DMS53 treated with DMSO at 0.1 percent for 48 hours (cell line): ENCODE results near the gene STUM.

Experiments
- DNase-seq: peaks from one replicate; lab custom pipeline; 2025; ENCODE audit not compliant: unreplicated experiment; lab: John Stamatoyannopoulos, UW

STUM gene

DNA sequence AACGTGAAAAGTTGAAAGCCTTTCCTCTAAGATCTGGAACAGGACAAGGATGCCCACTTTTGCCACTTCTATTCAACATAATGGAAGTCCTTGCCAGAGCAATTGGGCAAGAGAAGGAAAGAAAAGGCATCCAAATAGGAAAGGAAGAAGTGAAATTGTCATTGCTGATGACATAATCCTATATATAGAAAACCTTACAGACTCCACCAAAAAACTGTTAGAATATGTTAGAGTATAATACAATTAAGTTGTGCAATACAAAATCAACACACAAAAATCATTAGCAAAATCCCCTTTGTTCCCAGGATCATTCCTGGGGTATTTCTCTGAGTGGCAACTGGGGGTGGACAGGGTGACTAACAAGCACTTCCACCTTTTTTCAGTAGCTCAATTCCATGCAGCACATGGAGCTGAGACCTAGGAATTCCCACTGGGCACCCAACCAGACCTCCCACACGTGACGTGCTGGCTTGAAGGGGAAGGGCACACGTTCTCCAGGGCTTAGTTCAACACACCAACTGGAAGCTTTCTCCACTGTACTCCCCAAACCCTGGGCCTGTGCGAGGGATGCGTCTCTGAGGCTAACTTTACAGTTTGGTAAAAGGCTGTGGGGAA lies 9.6 kb downstream of the STUM start:
- DNase-seq = no peak

DNA sequence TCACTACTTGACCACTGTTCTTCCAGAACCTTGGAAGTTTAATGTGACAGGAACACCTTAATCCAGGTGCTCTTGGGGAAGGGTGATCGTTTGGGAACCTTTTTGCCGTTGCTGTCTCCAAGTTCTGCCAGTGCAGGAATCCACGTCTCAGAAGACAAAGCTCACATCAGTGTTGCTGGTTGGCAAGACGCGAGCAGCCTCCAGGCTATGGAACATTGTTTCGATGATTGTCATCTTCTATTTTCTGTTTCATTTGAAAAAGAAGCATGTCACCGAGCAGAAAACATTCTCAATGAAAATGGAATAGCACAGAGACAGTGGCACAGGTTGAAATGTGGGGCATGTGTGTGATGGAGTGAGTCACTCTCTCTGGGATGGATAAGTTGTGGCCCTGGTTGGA lies 11.7 kb downstream of the STUM start:
- no peak for DNase-seq

DNA sequence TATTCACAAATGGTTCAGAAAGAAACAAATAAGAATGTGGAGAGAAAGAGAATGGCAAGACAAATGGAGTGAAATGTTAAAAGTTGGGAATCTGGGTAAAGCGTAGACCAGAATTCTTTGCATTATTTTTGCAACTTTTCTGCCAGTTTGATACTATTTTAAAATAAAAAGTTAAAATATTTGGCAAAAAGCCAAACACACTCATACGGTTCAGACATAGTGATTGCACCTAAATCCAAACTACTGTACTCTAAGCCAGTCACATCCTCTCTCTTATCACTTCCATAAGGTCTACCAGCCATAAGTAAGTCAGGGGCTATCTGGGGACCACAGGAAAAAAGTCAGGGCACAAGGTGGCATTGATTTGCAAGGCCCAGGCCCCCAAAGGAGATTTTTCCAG lies 14.4 kb downstream of the STUM start:
- DNase-seq = no peak

DNA sequence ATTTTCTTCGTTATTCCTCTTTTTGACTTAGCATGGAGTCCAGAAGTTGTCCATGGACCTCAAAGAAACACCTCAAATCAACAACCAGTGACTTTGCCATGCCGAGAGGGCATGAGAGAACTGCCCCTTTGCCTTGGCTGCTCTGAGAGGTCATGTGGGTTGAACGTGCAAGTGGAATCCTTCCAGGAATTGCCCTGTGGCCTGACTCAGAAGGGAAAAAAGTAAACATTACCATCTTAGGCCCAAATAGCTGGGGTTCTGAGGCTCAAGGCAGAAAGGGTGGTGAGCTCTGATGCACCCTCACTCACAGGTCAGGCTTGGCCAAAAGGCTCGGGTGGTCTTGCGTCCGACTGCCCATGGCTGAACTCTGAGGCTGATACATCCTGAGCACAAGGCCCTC lies 15.1 kb downstream of the STUM start:
- no peak for DNase-seq

DNA sequence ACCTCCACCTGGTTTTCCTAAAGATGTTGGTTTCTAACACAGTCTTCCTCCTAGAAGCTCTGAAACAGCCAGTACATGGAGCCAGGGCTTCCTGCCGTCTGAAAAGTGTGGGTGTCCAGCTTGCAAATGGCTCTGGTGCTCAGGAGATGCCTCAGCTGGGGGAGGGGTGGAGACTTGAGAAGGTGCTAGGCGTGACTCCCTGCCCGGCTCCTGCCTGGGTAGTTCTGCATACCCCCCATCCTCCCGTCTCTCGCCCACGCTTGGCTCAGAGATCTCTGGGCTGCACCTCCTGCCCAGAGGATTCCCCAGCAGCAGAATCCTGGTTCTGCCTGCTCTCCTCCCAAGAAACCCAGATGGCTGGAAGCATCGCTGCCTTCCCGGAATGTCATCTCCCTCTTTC lies 16.9 kb downstream of the STUM start:
- no peak for DNase-seq

DNA sequence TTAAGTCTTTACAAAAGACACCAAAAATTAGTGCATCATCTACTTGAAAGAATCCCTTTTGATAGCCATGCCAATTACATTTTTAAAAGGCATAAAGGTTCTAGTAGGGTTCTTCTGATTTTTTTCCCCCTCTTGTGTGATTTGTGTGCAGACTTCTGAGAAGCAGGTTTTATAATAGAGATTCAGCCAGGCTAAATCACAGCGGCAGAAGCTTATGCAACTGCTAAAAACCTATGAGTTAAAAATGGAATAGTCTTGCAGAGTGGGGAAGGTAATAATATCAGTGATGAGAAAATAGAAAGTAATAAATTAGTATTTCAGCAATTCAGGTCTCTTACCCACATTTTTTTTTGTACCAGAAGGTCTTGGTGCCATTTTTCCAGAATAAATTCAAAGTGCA lies 17.7 kb downstream of the STUM start:
- DNase-seq = no peak

DNA sequence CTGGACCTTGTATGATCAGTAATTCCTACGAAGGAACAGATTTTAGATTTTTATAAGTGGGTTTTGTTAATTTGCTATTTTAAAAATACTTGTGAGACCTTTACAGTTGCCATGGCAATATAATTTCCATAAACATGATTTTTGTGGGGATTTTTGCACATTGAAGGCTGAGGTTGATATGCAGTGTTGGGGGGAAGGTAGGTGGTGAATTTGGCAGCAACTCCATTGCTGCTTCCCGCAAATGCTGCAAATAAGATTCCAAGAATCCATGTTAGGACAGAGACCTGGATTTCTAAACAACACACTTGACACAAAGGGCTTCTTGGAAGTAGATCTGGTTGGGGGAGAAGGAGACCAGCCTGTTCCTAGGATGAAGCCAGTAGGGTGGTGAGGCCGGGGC lies 18.2 kb downstream of the STUM start:
- DNase-seq = no peak

DNA sequence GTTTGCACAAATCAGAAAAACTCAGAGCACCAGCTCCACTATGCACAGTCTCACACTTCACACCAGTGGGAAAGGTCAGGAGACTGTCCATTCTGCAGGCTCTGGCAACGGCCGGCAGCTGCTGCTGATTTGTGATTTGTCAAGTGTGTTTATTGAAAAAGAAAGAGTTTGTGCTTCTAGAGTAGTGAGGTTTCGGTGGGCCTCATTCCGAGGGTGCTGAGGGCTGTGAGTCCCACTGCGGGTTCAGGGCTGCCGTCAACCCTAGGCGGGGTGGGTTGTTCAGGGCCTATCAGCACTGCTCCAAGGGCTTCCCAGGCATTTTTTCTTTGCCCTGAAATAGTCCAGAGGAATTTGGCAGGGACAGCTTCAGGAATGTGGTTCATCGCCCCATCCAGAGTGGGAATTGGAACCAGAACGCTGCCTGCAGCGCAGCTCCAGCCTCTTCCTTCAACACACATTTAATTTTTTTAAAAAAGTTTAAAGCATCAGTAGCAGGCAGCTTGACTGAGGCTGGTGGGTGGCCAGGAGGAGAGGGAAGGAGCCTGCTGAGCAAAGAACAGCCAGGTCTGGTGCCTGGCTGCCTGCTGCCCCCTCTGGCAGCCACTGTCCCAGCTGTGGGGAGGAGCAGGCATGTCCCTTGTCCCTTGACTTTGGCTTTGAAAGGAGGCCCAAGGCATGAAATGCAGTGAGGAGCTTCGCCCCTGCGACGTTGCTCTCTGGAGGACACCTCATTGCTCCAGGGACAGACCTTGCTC lies 19.7 kb downstream of the STUM start:
- DNase-seq = no peak

DNA sequence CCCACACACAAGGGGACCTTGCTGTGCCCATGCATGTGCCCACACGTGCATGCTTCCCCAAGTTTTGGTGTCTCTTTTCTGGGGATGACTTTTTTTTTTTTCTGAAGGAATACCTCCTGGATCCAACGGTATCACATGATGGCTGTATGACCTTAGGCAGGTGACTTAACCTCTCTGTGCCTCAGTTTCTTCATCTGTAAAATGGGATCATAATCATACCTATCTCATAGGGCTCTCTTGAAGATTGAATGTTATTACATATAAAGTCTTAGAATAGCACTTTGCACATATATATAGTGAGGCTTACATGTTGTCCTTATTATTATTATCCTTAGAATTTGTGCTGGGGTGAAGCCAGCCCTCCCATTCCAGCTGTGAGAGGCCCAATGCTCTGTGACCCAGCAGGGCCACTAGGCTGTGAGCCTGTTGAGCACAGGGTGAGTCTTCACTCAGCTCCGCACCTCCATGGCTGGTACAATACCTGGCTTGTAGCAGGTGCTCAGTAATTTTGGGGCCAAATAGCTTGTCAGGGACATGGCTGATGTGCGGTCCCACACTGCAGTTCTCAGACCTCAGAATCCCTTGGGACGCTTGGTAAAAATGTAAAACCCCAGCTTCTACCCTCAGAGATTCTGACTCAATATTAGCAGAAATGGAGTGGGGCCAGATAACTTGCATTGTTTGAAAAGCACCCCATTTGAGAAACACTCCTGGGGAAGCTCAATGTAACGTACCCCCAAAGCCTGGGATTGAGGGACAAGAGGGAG lies 20.6 kb downstream of the STUM start:
- no peak for DNase-seq

DNA sequence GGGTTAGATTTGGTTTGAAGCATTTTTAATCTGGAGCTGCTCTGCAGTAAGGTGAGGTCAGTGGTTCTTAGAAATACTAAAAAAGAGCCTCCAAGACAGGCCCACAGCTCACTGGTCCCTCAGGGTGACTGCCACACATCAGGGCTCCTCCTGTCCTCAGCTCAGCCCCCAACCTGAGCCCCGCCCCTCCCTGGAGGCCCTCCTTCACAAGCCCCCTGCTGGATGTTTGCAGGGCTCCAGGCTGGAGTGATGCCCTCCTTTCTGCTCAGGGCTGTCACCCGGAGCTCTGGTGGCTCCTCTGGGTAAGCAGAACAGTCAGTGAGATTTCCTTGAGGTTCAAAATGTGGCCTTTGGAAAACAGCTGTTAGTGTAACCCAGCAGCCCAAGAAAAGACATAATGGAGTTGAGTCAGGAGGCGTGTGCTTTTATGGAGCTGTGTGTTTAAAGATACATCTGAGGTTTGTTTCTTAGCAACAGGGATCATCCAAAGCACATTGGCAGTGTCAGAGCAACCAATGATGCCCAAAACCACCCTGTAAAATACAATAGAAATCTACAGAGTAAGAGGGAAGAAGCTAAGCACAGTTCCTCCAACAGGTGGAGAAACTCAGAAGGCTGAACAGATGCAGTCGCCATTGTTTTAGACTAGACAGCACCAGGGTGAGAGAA lies 21.4 kb downstream of the STUM start:
- no peak for DNase-seq

DNA sequence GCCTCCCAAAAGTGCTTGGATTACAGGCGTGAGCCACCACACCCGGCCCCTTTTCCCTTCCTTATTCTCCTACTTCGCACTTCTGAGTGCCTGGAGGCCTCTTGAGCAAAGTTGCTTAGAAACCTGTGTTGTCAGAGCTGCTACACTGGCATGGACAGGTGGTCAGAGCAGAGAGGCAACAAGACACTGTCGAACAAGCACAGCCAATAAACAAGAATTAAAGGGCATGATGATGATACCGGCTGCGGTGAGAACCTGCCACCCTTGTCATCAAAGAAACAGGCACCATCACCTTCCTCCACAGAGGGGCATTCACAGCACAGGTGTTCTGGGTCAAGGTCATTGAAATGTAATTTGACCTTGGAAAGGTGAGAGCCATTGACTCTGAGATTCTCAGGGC lies 23.3 kb downstream of the STUM start:
- no peak for DNase-seq

DNA sequence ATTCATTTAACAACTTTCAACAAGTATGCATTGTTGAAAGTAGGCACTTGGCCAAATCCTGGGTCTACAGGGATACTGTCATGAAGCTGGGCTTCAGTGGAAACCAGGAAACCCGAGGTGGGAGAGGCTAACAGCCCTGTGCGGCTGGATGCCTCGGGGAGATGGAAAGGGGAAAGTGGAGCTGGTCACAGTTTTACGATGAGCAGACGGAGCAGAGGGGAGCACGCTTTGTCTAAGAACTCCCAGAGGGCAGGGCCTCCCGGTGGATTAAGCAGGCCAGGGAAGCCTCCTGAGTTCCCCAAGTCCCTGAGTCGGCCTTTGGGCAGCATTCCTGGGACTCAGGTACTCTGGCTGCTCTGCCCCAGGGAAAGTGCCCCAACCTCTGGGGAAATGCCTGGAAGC lies 23.8 kb downstream of the STUM start:
- no peak for DNase-seq

DNA sequence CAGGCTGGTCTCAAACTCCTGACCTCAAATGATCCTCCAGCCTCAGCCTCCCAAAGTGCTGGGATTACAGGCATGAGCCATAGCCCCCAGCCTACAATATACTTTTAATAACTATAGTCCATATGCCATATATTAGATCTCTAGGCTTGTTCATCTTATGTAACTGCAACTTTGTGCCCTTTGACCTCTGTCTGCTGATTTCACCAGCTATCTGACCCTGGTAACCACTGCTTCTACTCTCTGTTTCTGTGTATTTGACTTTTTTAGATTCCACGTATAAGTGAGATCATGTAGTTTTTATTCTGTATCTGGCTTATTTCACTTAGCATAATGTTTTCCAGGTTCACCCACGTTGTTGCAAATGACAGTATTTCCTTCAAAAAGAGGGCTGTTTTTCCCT lies 25.5 kb downstream of the STUM start:
- no peak for DNase-seq

DNA sequence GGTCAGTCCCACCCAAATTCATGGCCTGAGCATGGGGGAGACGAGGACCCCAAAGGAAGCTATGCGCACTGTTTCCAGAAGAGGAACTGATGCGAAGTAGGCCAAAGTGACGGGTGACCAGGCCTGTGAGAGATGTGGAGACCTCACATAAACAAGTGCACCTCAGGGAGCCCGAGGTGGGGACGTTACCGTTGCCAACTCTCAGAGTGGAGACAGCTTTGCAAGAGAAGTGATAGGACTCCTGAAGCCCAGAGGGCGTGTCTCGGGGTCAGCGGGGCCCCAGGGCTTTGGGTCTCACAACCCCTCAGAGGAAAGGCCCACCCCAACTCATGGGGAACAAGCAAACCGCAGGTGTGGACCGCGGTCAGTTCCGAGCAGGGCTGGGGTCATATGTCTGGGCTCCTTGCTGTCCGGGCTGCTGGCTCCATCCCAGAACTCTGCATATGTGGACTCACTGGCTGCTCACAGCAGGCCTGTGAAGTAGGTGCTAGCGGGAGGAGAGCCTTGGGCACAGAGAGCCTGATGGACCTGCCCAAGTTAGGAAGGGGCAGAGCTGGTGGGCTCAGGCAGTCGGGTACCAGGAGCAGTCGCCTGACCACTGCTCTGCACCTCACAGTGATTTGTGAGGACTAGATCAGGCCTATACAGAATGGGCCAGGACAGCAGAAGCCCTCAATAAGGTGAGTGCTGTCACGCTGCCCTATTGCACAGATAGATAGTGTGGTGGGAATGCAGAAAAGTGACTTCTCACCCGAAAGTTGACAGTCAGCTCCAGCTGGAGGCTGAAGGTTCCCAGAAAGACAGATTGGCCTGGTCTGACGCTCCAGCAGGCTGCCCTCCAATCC lies 26.2 kb downstream of the STUM start:
- DNase-seq = no peak

DNA sequence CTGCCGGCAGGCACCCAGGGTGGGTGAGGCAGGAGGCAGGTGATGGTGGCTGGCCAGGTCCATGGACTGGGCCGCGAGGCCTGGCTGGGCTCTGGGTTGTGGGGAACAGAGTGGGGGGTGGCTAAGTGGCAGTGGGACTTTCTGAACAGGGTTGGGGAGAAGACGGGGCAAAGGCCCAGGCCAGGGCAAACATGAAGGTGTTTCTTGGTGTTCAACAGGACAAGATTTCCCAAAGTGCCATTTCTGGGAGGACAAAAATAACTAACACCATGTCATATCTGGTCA lies 26.8 kb downstream of the STUM start:
- DNase-seq = no peak

DNA sequence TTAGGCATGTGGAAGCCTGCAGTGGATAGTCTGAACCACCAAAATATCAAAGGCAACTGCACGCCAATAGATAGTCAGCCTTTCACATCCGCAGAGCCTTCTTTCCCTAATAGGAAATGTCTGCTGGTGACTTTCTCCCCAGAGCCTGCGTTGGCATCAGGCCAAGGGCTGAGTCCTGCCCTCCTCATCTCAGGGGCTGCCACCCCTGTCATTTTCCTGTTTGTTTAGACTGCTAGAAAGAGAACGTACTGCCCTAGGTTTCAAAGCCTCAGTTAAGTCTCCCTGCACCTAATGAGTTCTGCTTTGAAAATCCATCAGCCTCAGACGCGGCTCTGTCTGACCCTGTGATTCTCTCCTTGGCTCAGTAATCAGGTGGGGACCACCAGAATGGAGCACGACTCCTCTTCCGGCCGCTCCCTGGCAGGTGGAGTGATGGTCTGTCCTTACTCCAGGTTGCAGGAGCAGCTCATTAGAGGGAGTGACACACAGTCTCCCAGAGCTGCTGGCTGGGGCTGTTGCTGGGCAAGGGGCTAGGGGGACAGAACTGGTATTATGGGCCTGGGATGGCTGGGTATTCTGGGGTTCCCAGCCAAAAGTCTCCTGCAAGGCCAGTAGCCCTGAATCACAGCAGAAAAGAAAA lies 27.3 kb downstream of the STUM start:
- DNase-seq = no peak

DNA sequence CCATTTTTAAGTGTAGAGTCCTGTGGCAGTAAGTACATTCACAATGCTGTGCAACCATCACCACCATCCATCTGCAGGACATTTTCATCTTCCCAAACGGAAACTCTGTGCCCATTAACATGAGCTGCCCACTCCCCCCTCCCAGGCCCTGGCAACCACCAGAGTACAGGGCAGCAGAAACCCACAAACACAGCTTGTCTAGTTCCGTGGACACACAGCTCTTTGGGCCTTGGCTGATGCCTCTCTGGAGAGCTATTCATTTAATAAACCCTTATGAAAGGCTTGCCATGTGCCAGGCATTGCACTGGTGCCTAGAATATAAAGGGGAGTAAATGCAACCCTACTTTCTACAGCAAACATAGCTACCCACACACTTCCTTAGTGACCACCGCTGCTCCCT lies 28.0 kb downstream of the STUM start:
- DNase-seq = no peak

DNA sequence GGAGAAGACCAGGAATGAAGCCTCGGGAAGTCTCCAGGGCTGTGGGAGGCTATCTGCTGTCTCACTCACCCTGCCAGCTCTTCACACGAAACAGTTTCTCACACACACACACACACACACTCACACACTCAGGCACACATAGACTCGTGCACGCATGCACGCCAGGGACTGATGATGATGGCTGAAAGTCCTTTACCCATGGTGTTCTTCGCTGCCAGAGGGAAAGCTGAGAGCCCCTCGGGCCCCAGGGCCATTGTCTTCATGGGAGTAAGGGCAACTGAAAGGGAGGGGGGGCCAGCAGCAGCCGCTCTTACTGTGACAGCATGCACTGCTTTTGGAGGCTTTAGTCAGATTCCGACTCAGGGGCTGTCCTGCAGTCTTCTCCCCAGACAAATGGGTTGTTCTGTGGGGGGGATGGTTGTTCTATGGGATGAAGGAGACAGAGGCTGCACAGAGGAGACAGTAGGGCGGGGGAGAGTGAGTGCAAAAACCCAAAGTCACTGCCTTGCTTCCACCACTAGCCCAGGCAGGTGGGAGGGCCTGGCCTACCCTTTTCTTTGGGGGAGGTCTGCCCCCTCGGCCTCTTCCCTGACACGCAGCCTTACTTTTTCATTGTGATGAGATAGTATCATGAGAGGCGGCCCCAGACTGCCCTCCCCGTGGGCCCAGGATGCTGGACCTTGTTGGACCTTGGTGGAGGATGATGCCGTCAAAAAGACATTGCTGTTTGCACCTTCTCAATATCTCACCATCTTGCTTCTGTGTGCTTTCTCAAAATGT lies 29.0 kb downstream of the STUM start:
- no peak for DNase-seq

DNA sequence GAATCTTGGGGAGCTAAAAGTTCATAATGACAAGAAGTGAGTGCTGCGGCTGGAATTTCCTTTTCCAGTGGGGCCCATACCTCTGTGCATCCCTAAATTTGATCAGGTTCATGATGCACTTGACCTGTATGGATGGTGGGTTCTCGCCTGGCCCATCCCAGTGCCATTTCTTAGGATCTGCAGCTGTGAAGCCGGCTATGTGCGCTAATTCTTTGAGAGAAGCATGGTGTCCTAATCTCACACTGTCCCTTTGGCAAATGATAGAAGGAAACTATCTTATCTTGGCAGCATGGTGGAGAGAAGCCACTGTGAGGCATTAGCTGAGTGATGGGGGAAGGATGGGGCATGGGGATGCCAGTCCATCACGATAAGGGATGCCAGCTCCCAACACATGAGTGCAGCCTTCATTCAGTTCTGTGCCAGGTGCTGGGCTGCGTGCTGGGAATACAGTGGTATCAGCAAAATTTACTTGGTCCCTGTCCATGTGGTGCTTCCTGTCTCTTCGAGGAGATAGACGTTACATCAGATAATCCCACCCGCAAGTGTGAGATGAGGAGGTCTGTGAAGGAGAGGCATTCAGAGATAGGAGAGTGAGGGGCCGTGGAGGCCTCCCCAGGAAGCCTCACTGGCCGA lies 30.5 kb downstream of the STUM start:
- no peak for DNase-seq
